ENCODE measurements around the gene ECT2L. TPM values are rescaled to one million over a fixed set of nuclear protein-coding genes. Genes with fewer than 3 reads are reported as not detected.

The ECT2L gene
- total RNA-seq, 1 experiment from 2014 or later, result not detected

- no peak for TF ChIP-seq CTCF (IDR thresholded peaks at IDR 0.05; ENCODE audit: insufficient read depth in 1 of 2, low read depth in 1 of 2, low read length in 1 of 2, severe bottlenecking in 1 of 2, unreplicated experiment in 1 of 2)
These were observed 73.5 kb downstream of the ECT2L start for GRCh38 chr6:138869398-138869797.

GRCh38 chr6:138873191-138873590 is 77.3 kb downstream of the ECT2L start:
- no peaks in the 10 kb centered on the region for H3K9me3 ChIP-seq
- POLR2A ChIA-PET, result no interaction called here
- H3K4me1 Mint-ChIP-seq (ENCODE audit: low read depth, unreplicated experiment), result peaks cover 6% of the 10 kb centered on the region
- H3K27ac Mint-ChIP-seq (ENCODE audit: unreplicated experiment), result no peak overlapping the region
- no peaks in the 10 kb centered on the region for H3K36me3 ChIP-seq (ENCODE audit: control insufficient read depth, insufficient read depth, low read length)
- no peaks in the 10 kb centered on the region for H3K27me3 ChIP-seq (replicated peaks; ENCODE audit: control insufficient read depth, insufficient read depth, low read length)
- no peak for TF ChIP-seq CTCF (IDR thresholded peaks at IDR 0.05; ENCODE audit: insufficient read depth in 1 of 2, low read depth in 1 of 2, low read length in 1 of 2, severe bottlenecking in 1 of 2, unreplicated experiment in 1 of 2)
- CTCF ChIA-PET, result no interaction called here
- no peak overlapping the region for H3K4me3 Mint-ChIP-seq (ENCODE audit: unreplicated experiment)
- H3K4me1 ChIP-seq, result no peaks in the 10 kb centered on the region
- H3K9me3 Mint-ChIP-seq (ENCODE audit: unreplicated experiment), result no peaks in the 10 kb centered on the region
- intact Hi-C loops (cut with micrococcal nuclease; ENCODE audit: unreplicated experiment), result no loop called here
- no peak overlapping the region for H3K4me3 ChIP-seq (ENCODE audit: low read depth, low read length)
- BruUV-seq (replicated peaks), result no TSS peak
- no peaks in the 10 kb centered on the region for H3K27me3 Mint-ChIP-seq (ENCODE audit: insufficient read depth, unreplicated experiment)
- no peak for DNase-seq
- H3K36me3 Mint-ChIP-seq (ENCODE audit: insufficient read depth, unreplicated experiment), result no peaks in the 10 kb centered on the region

More at GRCh38 chr6:138869398-138869797, 73.5 kb downstream of the ECT2L start:
- no peak overlapping the region for H3K4me3 ChIP-seq (ENCODE audit: low read depth, low read length)
- no peaks in the 10 kb centered on the region for H3K27me3 ChIP-seq (replicated peaks; ENCODE audit: control insufficient read depth, insufficient read depth, low read length)
- intact Hi-C loops (cut with micrococcal nuclease; ENCODE audit: unreplicated experiment), result no loop called here
- H3K4me3 Mint-ChIP-seq (ENCODE audit: unreplicated experiment), result no peak overlapping the region
- DNase-seq, result no peak
- peaks cover 6% of the 10 kb centered on the region for H3K4me1 Mint-ChIP-seq (ENCODE audit: low read depth, unreplicated experiment)
- POLR2A ChIA-PET, result no interaction called here
- H3K36me3 Mint-ChIP-seq (ENCODE audit: insufficient read depth, unreplicated experiment), result no peaks in the 10 kb centered on the region
- no peaks in the 10 kb centered on the region for H3K9me3 Mint-ChIP-seq (ENCODE audit: unreplicated experiment)
- CTCF ChIA-PET, result no interaction called here
- no peaks in the 10 kb centered on the region for H3K4me1 ChIP-seq
- BruUV-seq (replicated peaks), result no TSS peak
- no peaks in the 10 kb centered on the region for H3K9me3 ChIP-seq
- H3K27me3 Mint-ChIP-seq (ENCODE audit: insufficient read depth, unreplicated experiment), result no peaks in the 10 kb centered on the region
- H3K36me3 ChIP-seq (ENCODE audit: control insufficient read depth, insufficient read depth, low read length), result no peaks in the 10 kb centered on the region
- H3K27ac Mint-ChIP-seq (ENCODE audit: unreplicated experiment), result no peak overlapping the region

GRCh38 chr6:138882369-138883017 is 86.6 kb downstream of the ECT2L start:
- no peaks in the 10 kb centered on the region for H3K27me3 ChIP-seq (replicated peaks; ENCODE audit: control insufficient read depth, insufficient read depth, low read length)
- no peak for DNase-seq
- Mint-ChIP-seq H3K36me3 (ENCODE audit: insufficient read depth, unreplicated experiment) (peaks cover 6% of the 10 kb centered on the region), H3K4me3 (ENCODE audit: unreplicated experiment) (no peak overlapping the region), H3K27me3 (ENCODE audit: insufficient read depth, unreplicated experiment) (no peaks in the 10 kb centered on the region), H3K27ac (ENCODE audit: unreplicated experiment) (no peak overlapping the region), H3K4me1 (ENCODE audit: low read depth, unreplicated experiment) (peaks cover 3% of the 10 kb centered on the region), H3K9me3 (ENCODE audit: unreplicated experiment) (no peaks in the 10 kb centered on the region)
- intact Hi-C loops (cut with micrococcal nuclease; ENCODE audit: unreplicated experiment), result no loop called here
- no peak overlapping the region for H3K4me3 ChIP-seq (ENCODE audit: low read depth, low read length)
- ChIA-PET POLR2A (interaction anchor here (0.6 kb wide), 1 partner anchor 16 kb away, joined by 3 read pairs; no protein-coding TSS in a partner anchor), CTCF (no interaction called here)
- no peaks in the 10 kb centered on the region for H3K36me3 ChIP-seq (ENCODE audit: control insufficient read depth, insufficient read depth, low read length)
- no peaks in the 10 kb centered on the region for H3K4me1 ChIP-seq
- BruUV-seq (replicated peaks), result no TSS peak
- no peak for TF ChIP-seq CTCF (IDR thresholded peaks at IDR 0.05; ENCODE audit: insufficient read depth in 1 of 2, low read depth in 1 of 2, low read length in 1 of 2, severe bottlenecking in 1 of 2, unreplicated experiment in 1 of 2)
- H3K9me3 ChIP-seq, result no peaks in the 10 kb centered on the region

All from Caco-2 (cell line).